ENCODE measurements around the gene MBOAT1.

The MBOAT1 gene

GRCh38 chr6:20217324-20217855, 5.1 kb upstream of the MBOAT1 start:
- Histone ChIP-seq H3K36me3 (ENCODE audit: control insufficient read depth, insufficient read depth, low read length) (no peaks in the 10 kb centered on the region), H3K9me3 (ENCODE audit: control insufficient read depth, low read length) (no peaks in the 10 kb centered on the region), H3K27me3 (replicated peaks; ENCODE audit: control insufficient read depth, insufficient read depth, low read length, poor library complexity, severe bottlenecking) (no peaks in the 10 kb centered on the region), H3K27ac (ENCODE audit: insufficient read depth, low read length, poor library complexity, severe bottlenecking) (no peak overlapping the region), H3K4me1 (ENCODE audit: control insufficient read depth, insufficient read depth, low read length, poor library complexity, severe bottlenecking) (peaks cover 9% of the 10 kb centered on the region), H3K4me3 (ENCODE audit: insufficient read depth, low read depth, low read length, poor library complexity, severe bottlenecking) (no peak overlapping the region)
- no peak for DNase-seq

DNA sequence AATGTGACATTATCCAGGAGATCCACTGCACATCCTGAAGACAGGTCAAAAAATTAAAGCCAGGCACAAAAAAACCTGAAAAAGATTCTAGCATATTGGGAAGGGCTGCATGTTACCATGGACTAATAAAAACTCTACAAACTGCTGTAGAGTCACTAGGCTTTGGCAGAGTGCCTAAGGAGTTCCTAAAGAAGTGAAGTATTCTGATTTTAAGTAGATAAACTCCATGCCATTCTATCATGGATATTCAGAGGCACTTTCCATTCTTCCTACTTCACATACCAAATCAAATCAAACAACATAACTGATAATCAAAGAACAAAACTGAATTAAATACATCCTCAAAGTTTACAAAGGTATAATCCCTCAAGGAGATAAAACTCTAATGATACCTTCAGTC, 3.0 kb upstream of the MBOAT1 start:
- no peaks in the 10 kb centered on the region for H3K27me3 ChIP-seq (replicated peaks; ENCODE audit: control insufficient read depth, insufficient read depth, low read length, poor library complexity, severe bottlenecking)
- peaks cover 17% of the 10 kb centered on the region for H3K4me1 ChIP-seq (ENCODE audit: control insufficient read depth, insufficient read depth, low read length, poor library complexity, severe bottlenecking)
- no peak overlapping the region for H3K4me3 ChIP-seq (ENCODE audit: insufficient read depth, low read depth, low read length, poor library complexity, severe bottlenecking)
- no peaks in the 10 kb centered on the region for H3K9me3 ChIP-seq (ENCODE audit: control insufficient read depth, low read length)
- no peak overlapping the region for H3K27ac ChIP-seq (ENCODE audit: insufficient read depth, low read length, poor library complexity, severe bottlenecking)
- H3K36me3 ChIP-seq (ENCODE audit: control insufficient read depth, insufficient read depth, low read length), result no peaks in the 10 kb centered on the region
- no peak for DNase-seq

DNA sequence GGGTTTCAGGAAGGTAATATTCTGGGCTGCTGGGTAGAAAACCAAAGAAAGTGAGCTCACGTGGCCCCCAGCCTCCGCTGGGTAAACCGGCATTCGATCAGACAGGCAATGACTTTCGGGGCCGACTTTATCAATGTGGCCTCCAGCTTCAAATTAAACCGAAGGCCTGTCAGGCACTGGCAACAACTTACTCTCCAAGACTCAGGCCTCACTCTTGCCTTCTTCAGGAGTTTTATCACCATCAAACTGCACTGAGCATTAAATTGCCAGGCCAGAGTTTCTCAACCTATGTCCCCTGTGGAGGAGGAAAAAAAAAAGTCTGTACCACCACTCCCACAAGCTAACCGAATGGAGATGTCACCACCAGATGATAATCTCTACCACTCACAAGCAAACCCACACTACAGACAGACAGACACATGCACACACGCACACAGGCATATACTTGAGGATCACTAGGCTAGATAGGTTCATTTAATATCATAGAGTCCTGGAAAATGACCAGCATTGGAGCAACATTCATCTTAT, 1.1 kb upstream of the MBOAT1 start:
- H3K27ac ChIP-seq (ENCODE audit: insufficient read depth, low read length, poor library complexity, severe bottlenecking), result peak overlapping the region; percentile 68
- DNase-seq, result no peak
- H3K9me3 ChIP-seq (ENCODE audit: control insufficient read depth, low read length), result no peaks in the 10 kb centered on the region
- H3K4me3 ChIP-seq (ENCODE audit: insufficient read depth, low read depth, low read length, poor library complexity, severe bottlenecking), result peak overlapping the region; percentile 79
- no peaks in the 10 kb centered on the region for H3K36me3 ChIP-seq (ENCODE audit: control insufficient read depth, insufficient read depth, low read length)
- H3K27me3 ChIP-seq (replicated peaks; ENCODE audit: control insufficient read depth, insufficient read depth, low read length, poor library complexity, severe bottlenecking), result no peaks in the 10 kb centered on the region
- H3K4me1 ChIP-seq (ENCODE audit: control insufficient read depth, insufficient read depth, low read length, poor library complexity, severe bottlenecking), result peaks cover 21% of the 10 kb centered on the region

DNA sequence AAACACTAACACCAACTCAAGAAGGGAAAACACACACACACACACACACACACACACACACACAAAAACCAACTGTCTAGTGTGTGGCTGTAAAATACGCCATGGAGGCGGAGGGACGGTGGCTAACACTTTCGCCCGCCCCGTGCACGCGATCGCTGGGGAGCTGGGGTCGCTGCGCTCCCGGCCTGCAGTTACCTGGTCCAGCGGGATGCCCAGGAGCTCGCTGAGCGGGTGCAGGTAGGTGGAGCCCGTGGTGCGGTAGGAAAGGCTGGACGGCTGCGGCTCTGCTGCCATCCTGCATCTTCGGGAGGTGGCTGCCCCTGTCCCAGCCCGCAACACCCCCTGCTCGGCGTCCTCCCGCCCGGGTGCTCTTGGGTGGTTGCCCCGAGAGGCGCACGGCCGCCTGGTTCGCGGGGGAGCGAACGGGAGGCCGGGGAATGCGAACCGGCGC, 303 bp downstream of the MBOAT1 start:
- Histone ChIP-seq H3K9me3 (ENCODE audit: control insufficient read depth, low read length) (no peaks in the 10 kb centered on the region), H3K36me3 (ENCODE audit: control insufficient read depth, insufficient read depth, low read length) (no peaks in the 10 kb centered on the region), H3K4me3 (ENCODE audit: insufficient read depth, low read depth, low read length, poor library complexity, severe bottlenecking) (peak overlapping the region; percentile 79), H3K4me1 (ENCODE audit: control insufficient read depth, insufficient read depth, low read length, poor library complexity, severe bottlenecking) (peaks cover 25% of the 10 kb centered on the region), H3K27ac (ENCODE audit: insufficient read depth, low read length, poor library complexity, severe bottlenecking) (peak overlapping the region; percentile 68), H3K27me3 (replicated peaks; ENCODE audit: control insufficient read depth, insufficient read depth, low read length, poor library complexity, severe bottlenecking) (no peaks in the 10 kb centered on the region)
- DNase-seq, result peak in 2 of 3 donors; percentile 19 to 35

DNA sequence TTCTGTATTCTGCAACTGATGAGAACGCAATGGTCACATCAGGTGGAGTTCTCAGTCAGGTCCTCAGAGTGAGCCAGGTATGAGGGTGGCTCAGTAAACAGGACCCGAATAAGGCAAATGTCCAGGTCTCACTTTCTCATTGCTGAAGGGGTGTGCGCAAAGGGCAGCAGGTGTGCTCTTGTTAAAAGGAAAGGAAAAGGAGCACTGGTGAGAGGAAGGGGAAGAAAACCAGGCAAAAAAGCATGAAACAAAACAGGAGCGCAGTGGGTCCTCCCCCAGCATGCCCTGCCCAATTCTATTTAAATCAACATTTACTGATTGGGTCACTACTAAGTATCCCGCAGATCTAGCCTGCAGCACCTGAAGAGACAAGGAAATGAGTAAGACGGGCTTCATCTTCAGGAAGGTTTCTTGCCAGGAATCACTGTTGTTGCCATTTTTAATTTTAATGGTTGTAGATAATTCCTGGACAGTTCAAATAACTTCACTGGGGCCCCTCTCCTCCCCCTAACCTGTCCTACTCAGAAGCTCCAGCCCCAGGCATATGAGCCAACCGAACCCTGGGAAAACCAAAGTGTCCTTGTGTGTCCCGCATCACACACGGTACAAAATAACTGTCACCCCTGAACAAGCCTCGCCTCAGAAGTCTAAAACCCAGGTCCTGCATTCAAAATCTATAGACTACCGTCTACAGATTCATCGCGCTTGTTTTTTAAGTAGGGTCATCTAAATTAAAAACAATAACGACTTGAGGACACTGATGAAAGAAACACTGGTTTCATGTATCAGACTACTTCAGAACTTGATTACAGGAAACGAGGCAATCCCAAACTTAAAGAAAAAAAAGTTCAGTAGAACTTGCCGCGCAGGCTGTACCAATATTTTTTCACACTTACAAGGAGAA, 980 bp downstream of the MBOAT1 start:
- no peaks in the 10 kb centered on the region for H3K36me3 ChIP-seq (ENCODE audit: control insufficient read depth, insufficient read depth, low read length)
- DNase-seq, result no peak
- H3K4me1 ChIP-seq (ENCODE audit: control insufficient read depth, insufficient read depth, low read length, poor library complexity, severe bottlenecking), result peaks cover 28% of the 10 kb centered on the region
- H3K4me3 ChIP-seq (ENCODE audit: insufficient read depth, low read depth, low read length, poor library complexity, severe bottlenecking), result peak overlapping the region; percentile 79
- H3K27ac ChIP-seq (ENCODE audit: insufficient read depth, low read length, poor library complexity, severe bottlenecking), result peak overlapping the region; percentile 68
- no peaks in the 10 kb centered on the region for H3K27me3 ChIP-seq (replicated peaks; ENCODE audit: control insufficient read depth, insufficient read depth, low read length, poor library complexity, severe bottlenecking)
- no peaks in the 10 kb centered on the region for H3K9me3 ChIP-seq (ENCODE audit: control insufficient read depth, low read length)

GRCh38 chr6:20210158-20210557, 2.1 kb downstream of the MBOAT1 start:
- DNase-seq, result no peak
- Histone ChIP-seq H3K9me3 (ENCODE audit: control insufficient read depth, low read length) (no peaks in the 10 kb centered on the region), H3K4me3 (ENCODE audit: insufficient read depth, low read depth, low read length, poor library complexity, severe bottlenecking) (no peak overlapping the region), H3K27ac (ENCODE audit: insufficient read depth, low read length, poor library complexity, severe bottlenecking) (no peak overlapping the region), H3K4me1 (ENCODE audit: control insufficient read depth, insufficient read depth, low read length, poor library complexity, severe bottlenecking) (peaks cover 39% of the 10 kb centered on the region), H3K27me3 (replicated peaks; ENCODE audit: control insufficient read depth, insufficient read depth, low read length, poor library complexity, severe bottlenecking) (no peaks in the 10 kb centered on the region), H3K36me3 (ENCODE audit: control insufficient read depth, insufficient read depth, low read length) (no peaks in the 10 kb centered on the region)

DNA sequence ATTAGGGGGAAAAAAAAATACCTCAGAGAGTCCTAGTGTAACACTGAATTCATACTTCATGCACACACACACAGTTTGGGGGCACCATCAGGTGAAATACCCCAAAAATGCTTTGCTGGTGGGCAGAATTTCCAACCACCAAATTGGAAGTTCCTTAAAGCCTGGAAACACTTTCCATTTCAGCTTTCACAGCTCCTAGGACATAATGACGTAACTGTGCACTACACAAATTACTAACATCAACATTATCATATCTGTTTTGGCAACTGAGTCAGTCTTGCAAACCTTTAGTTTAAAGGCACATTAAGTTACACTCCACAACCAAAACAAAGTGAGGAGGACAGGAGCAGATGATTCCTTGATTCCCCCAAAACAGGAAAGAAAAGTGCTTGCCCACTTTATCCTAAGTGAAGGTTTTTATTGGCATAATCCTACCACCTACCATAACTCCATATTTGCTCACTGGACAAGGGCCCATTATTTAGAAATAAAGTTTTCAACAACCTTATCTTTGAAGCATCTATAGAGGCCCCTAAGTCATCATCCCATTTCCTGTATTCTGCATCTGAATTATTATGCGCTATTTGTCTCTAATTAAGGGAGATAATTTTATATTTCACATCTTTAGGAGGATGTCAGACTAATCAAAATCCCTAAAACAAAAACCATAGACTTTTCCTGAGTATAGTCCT, 3.4 kb downstream of the MBOAT1 start:
- Histone ChIP-seq H3K27me3 (replicated peaks; ENCODE audit: control insufficient read depth, insufficient read depth, low read length, poor library complexity, severe bottlenecking) (no peaks in the 10 kb centered on the region), H3K27ac (ENCODE audit: insufficient read depth, low read length, poor library complexity, severe bottlenecking) (no peak overlapping the region)

DNA sequence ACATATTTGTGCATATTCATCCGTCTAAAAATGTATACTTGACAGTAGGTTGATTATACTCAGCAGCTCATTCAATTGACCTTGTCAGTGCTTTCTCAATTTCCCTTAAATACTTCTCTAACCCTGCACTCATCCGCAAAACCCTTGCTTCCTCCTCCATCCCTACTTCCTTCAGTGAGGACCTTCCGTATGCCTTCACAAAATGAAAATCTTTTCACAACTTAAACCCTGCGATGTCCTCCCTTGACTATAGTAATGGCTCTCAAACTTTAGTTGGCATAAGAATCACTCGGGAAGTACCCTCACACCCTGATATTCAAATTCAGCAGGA, 5.2 kb downstream of the MBOAT1 start:
- Histone ChIP-seq H3K4me3 (ENCODE audit: insufficient read depth, low read depth, low read length, poor library complexity, severe bottlenecking) (peak overlapping the region; percentile 44), H3K9me3 (ENCODE audit: control insufficient read depth, low read length) (no peaks in the 10 kb centered on the region), H3K27me3 (replicated peaks; ENCODE audit: control insufficient read depth, insufficient read depth, low read length, poor library complexity, severe bottlenecking) (no peaks in the 10 kb centered on the region), H3K36me3 (ENCODE audit: control insufficient read depth, insufficient read depth, low read length) (no peaks in the 10 kb centered on the region), H3K27ac (ENCODE audit: insufficient read depth, low read length, poor library complexity, severe bottlenecking) (peak overlapping the region; percentile 60), H3K4me1 (ENCODE audit: control insufficient read depth, insufficient read depth, low read length, poor library complexity, severe bottlenecking) (peaks cover 31% of the 10 kb centered on the region)
- DNase-seq, result no peak

More for the DNA sequence above, 3.4 kb downstream of the MBOAT1 start:
- Histone ChIP-seq H3K9me3 (ENCODE audit: control insufficient read depth, low read length) (no peaks in the 10 kb centered on the region), H3K36me3 (ENCODE audit: control insufficient read depth, insufficient read depth, low read length) (no peaks in the 10 kb centered on the region), H3K4me1 (ENCODE audit: control insufficient read depth, insufficient read depth, low read length, poor library complexity, severe bottlenecking) (peaks cover 40% of the 10 kb centered on the region), H3K4me3 (ENCODE audit: insufficient read depth, low read depth, low read length, poor library complexity, severe bottlenecking) (no peak overlapping the region)
- DNase-seq, result no peak

DNA sequence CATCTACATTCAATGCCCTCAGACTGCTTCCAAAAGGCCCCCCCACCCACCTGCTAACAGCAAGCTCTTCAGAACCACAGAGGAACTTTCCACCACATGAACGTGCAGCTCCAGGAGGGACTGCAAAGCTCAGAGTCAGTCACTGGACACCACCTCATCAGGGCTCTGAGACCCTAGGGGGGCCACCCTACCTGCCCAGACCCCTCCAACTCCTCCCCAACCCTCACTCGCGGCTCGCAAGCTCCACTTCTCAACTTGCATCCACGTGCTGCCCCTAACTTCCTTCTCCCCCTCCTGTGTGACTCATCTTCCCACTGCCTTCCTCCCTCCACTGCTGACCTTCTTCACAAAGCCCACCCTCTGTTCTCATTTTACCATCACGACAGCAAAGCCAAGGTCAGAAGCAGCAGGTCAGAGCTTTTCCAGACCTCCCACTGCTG, 6.5 kb downstream of the MBOAT1 start:
- Histone ChIP-seq H3K4me3 (ENCODE audit: insufficient read depth, low read depth, low read length, poor library complexity, severe bottlenecking) (peak overlapping the region; percentile 44), H3K36me3 (ENCODE audit: control insufficient read depth, insufficient read depth, low read length) (no peaks in the 10 kb centered on the region), H3K27me3 (replicated peaks; ENCODE audit: control insufficient read depth, insufficient read depth, low read length, poor library complexity, severe bottlenecking) (no peaks in the 10 kb centered on the region), H3K27ac (ENCODE audit: insufficient read depth, low read length, poor library complexity, severe bottlenecking) (peak overlapping the region; percentile 60), H3K4me1 (ENCODE audit: control insufficient read depth, insufficient read depth, low read length, poor library complexity, severe bottlenecking) (peaks cover 23% of the 10 kb centered on the region), H3K9me3 (ENCODE audit: control insufficient read depth, low read length) (no peaks in the 10 kb centered on the region)
- DNase-seq, result no peak

DNA sequence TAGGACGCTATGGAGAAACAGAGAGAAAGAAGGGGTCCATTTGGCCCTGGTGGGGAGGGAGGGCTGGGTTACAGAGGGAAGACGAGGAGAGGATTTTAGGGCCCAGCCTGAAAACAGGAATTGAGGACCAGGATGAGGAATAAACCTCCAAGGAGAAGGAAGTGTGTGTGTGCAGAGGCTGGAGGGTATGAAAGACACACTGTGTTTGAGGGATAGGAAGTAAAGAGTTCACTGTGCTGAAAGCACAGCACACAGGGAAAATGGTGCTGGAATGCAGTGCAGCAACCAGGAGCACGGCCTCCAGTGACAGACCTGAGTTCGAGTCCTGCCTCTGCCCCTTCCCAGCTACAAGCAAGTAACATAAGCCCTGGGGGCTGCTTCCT, 7.8 kb downstream of the MBOAT1 start:
- no peaks in the 10 kb centered on the region for H3K9me3 ChIP-seq (ENCODE audit: control insufficient read depth, low read length)
- no peaks in the 10 kb centered on the region for H3K36me3 ChIP-seq (ENCODE audit: control insufficient read depth, insufficient read depth, low read length)
- no peak for DNase-seq
- H3K27ac ChIP-seq (ENCODE audit: insufficient read depth, low read length, poor library complexity, severe bottlenecking), result no peak overlapping the region
- H3K4me3 ChIP-seq (ENCODE audit: insufficient read depth, low read depth, low read length, poor library complexity, severe bottlenecking), result no peak overlapping the region
- no peaks in the 10 kb centered on the region for H3K27me3 ChIP-seq (replicated peaks; ENCODE audit: control insufficient read depth, insufficient read depth, low read length, poor library complexity, severe bottlenecking)
- H3K4me1 ChIP-seq (ENCODE audit: control insufficient read depth, insufficient read depth, low read length, poor library complexity, severe bottlenecking), result peaks cover 23% of the 10 kb centered on the region

Measured in effector memory CD4-positive, alpha-beta T cell (primary cell).